GM12874 (cell line): ENCODE data around the gene RNF113B.

Source experiments
- TF ChIP-seq, protein P1 (sequence below): IDR thresholded peaks from 2 replicates; pipeline ENCODE4 v1.5.1; 2011; ENCODE audit warnings: low read depth, mild to moderate bottlenecking, control low read depth, low read length, moderate library complexity; ENCODE audit not compliant: insufficient read depth

The RNF113B gene

DNA sequence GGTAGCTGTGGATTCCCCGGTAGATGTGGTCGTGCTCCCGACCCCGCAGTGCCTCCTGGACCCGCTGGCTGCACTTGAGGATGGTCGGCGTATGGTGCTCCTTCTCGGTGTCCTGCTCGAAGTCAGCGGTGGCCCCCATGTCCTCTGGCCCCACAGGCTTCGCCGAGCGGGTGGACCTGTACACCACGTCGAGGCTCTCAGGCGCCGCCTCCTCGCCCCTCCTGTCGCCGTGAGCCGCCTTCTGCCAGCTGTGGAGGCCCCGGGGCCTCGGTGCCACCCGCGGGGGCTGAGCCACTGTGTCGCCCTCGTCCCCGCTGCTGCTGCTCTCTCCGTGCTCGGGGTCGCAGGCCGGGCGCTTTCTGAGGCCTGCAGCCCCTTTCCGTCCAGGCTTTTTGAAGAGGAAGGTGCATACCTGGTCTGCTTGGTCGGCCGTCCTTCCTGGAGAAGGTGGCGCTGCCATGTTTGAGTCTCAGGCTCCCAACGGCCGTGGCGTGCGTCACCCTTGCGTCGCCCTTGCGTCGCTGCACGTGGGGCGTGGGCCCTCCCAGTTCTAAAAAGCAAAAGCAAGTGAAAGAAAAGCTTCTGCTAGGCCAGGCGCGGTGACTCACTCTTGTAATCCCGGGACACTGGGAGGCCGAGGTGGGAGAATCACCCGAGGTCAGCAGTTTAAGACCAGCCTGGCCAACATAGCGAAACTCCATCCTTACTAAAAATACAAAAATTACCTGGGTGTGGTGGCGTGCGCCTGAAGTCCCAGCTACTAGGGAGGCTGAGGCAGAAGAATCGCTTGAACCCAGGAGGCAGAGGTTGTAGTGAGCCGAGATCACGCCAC is at the start of gene RNF113B:
TSS of gene RNF113B (minus strand) at position 493 of the 832 bp plus-strand sequence. CDS start at position 460, 33 bp downstream.
- TF ChIP-seq, protein P1, sequence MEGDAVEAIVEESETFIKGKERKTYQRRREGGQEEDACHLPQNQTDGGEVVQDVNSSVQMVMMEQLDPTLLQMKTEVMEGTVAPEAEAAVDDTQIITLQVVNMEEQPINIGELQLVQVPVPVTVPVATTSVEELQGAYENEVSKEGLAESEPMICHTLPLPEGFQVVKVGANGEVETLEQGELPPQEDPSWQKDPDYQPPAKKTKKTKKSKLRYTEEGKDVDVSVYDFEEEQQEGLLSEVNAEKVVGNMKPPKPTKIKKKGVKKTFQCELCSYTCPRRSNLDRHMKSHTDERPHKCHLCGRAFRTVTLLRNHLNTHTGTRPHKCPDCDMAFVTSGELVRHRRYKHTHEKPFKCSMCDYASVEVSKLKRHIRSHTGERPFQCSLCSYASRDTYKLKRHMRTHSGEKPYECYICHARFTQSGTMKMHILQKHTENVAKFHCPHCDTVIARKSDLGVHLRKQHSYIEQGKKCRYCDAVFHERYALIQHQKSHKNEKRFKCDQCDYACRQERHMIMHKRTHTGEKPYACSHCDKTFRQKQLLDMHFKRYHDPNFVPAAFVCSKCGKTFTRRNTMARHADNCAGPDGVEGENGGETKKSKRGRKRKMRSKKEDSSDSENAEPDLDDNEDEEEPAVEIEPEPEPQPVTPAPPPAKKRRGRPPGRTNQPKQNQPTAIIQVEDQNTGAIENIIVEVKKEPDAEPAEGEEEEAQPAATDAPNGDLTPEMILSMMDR: no peak

DNA sequence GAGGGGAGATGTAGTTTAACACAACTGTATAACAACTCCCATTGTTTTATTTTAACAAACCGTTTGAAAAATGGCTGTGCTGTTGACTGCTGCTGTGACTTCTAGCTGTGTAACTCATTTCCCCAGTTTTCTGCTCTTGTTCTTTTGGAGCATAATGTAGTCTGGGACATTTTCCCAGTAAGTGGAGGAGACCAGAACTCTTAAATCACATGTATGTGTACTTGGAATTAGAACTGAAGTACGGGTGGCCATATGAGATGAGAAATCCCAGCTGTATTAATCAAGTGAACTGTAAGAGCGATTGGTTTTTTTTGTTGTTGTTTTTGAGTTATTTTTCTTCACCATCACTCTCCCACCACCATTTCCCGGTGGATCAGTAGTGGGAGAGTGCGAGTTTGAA is 49.4 kb upstream of the RNF113B start:
- TF ChIP-seq, protein P1: no peak

DNA sequence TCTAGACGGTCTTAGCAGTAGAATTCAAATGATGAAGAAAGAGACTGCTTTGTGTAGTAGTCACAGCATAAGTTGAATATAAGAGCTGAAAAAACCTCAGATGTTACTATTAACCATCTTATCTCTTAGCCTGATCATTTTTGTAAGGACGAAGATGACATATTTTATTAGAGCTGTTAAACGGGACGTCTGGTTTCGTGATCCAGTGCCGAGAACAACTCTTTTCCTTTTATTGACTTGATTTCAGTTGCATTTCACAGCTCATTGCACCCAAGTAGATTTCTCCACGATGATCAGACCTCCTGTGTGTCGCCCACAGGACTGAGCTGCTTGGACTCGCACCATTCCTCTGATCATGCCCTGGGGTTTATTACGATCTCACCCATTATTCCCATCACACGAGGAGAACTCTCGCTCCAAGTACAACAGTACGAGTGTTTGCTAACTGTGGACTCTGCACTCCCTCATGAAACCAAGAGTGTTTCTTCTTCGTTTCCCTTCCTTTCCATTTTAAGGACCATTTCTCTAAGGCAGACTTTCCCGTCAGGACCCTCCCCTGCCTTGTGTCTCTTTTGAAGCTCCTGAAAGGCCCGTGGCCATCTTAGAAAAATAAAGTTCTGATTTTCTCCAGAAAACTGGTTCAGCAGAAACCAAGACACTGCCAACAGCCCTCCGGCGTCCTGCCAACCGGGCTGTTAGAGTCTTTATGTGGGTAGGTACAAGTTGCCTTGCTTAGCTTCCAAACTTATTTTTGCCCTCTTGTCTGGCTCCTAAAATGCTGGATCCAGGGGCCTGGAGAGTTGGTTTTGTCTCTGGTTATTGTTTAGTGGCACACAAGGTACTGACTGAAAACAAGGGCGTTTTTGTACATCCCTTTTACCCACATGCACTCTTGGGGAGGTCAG is 48.2 kb upstream of the RNF113B start:
- TF ChIP-seq, protein P1: no peak

DNA sequence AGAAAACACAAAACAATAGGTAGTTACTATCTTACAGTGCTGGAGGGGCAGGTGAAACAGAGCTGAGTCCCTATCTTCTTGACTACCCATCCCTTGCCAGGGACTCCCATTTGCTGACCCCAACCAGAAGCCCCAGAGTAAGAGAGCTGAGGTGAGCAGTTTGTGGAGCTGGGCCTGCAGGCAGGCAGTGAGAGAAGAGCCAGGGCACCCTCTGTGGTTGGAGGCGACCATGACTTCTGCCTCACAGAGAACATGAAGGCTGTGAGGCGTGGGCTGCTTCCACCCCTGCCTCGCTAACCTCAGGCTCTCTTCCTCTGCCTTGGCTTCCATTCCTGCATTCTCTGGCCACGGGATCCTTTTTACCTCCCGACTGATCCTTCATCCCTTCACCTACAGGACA is 47.5 kb upstream of the RNF113B start:
- TF ChIP-seq, protein P1: no peak

DNA sequence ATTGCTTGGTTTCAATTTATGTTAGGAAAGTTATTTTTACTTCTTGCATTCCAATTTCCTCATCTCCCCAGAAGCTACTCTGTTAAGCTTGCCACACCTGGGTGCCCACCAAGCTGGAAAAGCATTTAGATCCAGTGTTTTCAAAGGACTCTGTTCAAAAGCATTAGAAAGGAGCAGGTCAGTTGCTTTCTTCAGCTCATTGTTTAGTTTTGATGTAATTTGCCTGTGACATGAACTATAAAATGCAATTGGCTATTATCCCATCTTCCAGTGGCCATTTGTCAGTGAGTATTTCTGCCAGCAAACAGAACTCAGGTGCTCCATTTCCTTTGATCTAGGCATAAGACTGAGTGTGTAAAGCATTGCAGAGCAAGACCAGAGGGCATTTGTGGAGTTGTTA is 46.7 kb upstream of the RNF113B start:
- TF ChIP-seq, protein P1: no peak

DNA sequence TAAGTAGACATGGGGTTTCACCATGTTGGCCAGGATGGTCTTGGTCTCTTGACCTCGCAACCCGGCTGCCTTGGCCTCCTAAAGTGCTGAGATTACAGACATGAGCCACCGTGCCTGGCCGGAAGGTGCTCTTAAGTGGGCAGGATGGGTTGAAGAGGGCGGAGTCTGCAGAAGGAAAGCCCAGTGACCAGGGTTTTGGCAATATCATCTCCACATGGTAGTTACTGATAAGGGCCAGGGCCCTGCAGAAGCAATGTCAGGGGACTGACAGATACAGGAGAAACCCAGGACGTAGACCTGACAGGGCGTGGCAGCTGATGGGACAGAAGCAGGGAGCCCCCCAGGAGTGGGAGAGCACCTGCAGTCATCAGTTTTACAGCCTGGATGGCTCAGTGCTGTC is 45.7 kb upstream of the RNF113B start:
- TF ChIP-seq, protein P1: no peak

DNA sequence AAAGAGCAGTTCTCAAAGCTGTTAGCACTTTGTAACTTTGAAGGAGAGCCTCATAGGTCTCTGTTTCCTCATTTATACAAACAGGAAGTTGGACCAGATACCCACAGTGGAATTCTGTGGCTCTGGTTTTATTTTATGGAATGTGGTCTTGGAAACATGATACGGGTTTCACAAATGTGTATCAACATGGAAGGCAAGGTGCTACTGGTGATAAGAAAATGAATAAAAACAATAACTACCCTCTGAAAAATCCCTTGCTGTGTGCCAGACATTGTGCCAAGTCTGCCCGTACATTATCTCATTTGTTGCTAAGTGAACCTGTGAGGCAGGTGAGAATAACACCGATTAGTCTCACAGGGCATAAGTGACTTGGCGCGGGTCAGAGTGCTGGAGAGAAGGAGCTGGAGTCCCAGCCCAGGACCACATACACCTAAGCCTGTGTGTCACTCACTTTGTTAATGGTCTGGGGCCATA is 45.0 kb upstream of the RNF113B start:
- TF ChIP-seq, protein P1: no peak
